ENCODE measurements around the gene PARP11.
"Not testable (repeated sequence)": the region's sequence is repeated elsewhere in the genome, so short reads cannot be mapped to it uniquely, and the experiment has no call there.

The PARP11 gene

GRCh38 chr12:3838701-3839548, 34.3 kb downstream of the PARP11 start:
- TF ChIP-seq, protein P1, sequence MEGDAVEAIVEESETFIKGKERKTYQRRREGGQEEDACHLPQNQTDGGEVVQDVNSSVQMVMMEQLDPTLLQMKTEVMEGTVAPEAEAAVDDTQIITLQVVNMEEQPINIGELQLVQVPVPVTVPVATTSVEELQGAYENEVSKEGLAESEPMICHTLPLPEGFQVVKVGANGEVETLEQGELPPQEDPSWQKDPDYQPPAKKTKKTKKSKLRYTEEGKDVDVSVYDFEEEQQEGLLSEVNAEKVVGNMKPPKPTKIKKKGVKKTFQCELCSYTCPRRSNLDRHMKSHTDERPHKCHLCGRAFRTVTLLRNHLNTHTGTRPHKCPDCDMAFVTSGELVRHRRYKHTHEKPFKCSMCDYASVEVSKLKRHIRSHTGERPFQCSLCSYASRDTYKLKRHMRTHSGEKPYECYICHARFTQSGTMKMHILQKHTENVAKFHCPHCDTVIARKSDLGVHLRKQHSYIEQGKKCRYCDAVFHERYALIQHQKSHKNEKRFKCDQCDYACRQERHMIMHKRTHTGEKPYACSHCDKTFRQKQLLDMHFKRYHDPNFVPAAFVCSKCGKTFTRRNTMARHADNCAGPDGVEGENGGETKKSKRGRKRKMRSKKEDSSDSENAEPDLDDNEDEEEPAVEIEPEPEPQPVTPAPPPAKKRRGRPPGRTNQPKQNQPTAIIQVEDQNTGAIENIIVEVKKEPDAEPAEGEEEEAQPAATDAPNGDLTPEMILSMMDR (IDR thresholded peaks at IDR 0.05; ENCODE audit: insufficient read depth, low read length, poor library complexity, severe bottlenecking), result peak; percentile 7
- DNase-seq (ENCODE audit: extremely low read depth, insufficient read length), result peak; percentile 35
- H3K4me3 ChIP-seq (replicated peaks; ENCODE audit: low read depth, low read length), result peak overlapping the region; percentile 54
- H3K27me3 ChIP-seq (replicated peaks; ENCODE audit: control insufficient read depth, insufficient read depth, low read length); H3K36me3 ChIP-seq (ENCODE audit: control insufficient read depth, insufficient read depth, low read length): not testable (repeated sequence)

GRCh38 chr12:3838076-3838475, 35.1 kb downstream of the PARP11 start:
- no peaks in the 10 kb centered on the region for H3K27me3 ChIP-seq (replicated peaks; ENCODE audit: control insufficient read depth, insufficient read depth, low read length)
- TF ChIP-seq, protein P1 (IDR thresholded peaks at IDR 0.05; ENCODE audit: insufficient read depth, low read length, poor library complexity, severe bottlenecking), result no peak
- H3K36me3 ChIP-seq (ENCODE audit: control insufficient read depth, insufficient read depth, low read length), result no peaks in the 10 kb centered on the region
- DNase-seq (ENCODE audit: extremely low read depth, insufficient read length), result no peak
- H3K4me3 ChIP-seq (replicated peaks; ENCODE audit: low read depth, low read length), result no peak overlapping the region

DNA sequence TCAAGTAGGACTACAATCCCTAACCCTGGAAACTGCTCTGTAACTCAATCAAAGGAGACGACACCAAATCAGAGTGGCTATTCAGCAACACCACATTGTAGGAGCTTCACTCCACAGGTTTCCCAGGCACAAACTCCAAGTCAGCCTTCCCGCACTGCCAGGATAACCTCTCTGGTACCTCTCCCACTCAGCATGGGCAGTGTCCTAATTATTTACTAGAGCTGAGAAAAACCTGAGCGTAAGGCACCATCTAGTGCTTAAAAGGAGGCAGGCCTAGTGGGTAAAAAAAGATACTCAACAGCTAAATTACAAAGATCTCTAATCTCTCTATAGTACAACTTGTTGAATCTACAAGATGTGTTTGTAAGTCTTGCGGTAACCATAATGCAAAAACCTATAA, 36.1 kb downstream of the PARP11 start:
- no peaks in the 10 kb centered on the region for H3K27me3 ChIP-seq (replicated peaks; ENCODE audit: control insufficient read depth, insufficient read depth, low read length)
- DNase-seq (ENCODE audit: extremely low read depth, insufficient read length), result peak; percentile 16
- TF ChIP-seq, protein P1 (IDR thresholded peaks at IDR 0.05; ENCODE audit: insufficient read depth, low read length, poor library complexity, severe bottlenecking), result peak; percentile 15

DNA sequence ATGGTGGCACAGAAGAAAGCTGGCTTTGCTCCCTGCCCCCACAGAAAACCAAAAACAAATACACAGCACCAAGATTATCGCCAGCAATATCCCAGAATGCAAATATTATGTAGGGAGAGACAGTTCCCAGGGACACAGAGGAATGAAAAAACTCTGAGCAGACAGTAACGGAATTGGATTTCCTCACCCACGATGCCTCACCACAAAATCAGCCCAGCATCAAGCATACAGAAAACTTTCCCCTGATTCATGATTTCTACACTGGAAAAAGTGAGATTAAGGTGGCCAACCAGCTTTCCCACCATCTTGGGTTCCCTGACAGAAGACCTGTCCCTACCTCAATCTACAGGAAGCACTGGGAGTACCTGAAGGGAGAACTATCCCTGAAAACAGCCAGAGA, 36.6 kb downstream of the PARP11 start:
- no peak for DNase-seq (ENCODE audit: extremely low read depth, insufficient read length)
- H3K36me3 ChIP-seq (ENCODE audit: control insufficient read depth, insufficient read depth, low read length), result no peaks in the 10 kb centered on the region
- no peaks in the 10 kb centered on the region for H3K27me3 ChIP-seq (replicated peaks; ENCODE audit: control insufficient read depth, insufficient read depth, low read length)
- TF ChIP-seq, protein P1 (IDR thresholded peaks at IDR 0.05; ENCODE audit: insufficient read depth, low read length, poor library complexity, severe bottlenecking), result no peak
- no peak overlapping the region for H3K4me3 ChIP-seq (replicated peaks; ENCODE audit: low read depth, low read length)

More for the DNA sequence above, 36.1 kb downstream of the PARP11 start:
- H3K36me3 ChIP-seq (ENCODE audit: control insufficient read depth, insufficient read depth, low read length), result no peaks in the 10 kb centered on the region
- no peak overlapping the region for H3K4me3 ChIP-seq (replicated peaks; ENCODE audit: low read depth, low read length)

GRCh38 chr12:3835914-3836313, 37.3 kb downstream of the PARP11 start:
- Histone ChIP-seq H3K36me3 (ENCODE audit: control insufficient read depth, insufficient read depth, low read length) (no peaks in the 10 kb centered on the region), H3K27me3 (replicated peaks; ENCODE audit: control insufficient read depth, insufficient read depth, low read length) (no peaks in the 10 kb centered on the region), H3K4me3 (replicated peaks; ENCODE audit: low read depth, low read length) (no peak overlapping the region)
- TF ChIP-seq, protein P1 (IDR thresholded peaks at IDR 0.05; ENCODE audit: insufficient read depth, low read length, poor library complexity, severe bottlenecking), result no peak
- no peak for DNase-seq (ENCODE audit: extremely low read depth, insufficient read length)
